NOMO-1 treated with dmso at 0.1 percent for 144 hours (cell line): ENCODE measurements around the gene HERC6.
"Not testable (repeated sequence)": the region's sequence is repeated elsewhere in the genome, so short reads cannot be mapped to it uniquely, and the experiment has no call there.

ENCODE experiments used
- DNase-seq: peaks from one replicate; lab custom pipeline; 2025; ENCODE audit not compliant: unreplicated experiment; lab: John Stamatoyannopoulos, UW

HERC6 gene

DNA sequence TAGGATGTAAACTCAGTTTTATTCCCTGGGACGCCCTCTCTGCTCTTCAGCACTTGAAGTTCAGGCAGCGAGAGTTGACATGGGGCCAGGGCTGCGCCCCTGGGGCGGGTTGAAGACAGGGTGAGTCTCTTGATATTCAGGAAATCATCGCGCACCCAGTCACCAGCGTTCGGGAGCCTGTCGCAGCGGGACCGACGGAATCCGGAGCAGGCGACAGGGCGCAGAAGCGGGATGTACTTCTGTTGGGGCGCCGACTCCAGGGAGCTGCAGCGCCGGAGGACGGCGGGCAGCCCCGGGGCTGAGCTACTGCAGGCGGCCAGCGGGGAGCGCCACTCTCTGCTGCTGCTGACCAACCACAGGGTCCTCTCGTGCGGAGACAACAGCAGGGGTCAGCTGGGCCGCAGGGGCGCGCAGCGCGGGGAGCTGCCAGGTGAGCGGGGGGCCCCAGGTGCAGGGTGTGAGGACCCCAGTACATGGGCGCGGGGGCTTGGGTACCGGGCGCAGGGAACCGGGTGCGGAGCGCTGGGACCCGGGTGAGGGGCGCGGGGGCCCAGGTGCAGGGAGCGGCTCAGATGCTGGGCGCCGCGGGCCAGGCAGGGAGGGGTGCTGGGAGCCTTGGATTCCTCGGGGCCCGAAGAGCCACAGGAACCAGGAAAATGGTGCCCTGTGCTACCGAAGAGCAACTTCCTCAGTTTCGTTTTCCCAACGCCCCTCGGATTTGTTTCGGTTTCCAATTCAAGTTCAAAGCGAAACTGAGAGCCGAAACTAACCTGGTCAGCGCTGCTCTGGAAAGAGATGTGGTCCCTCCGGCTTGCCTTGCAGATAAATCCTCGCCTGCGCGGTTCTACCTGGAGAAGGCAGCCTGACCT lies at the start of gene HERC6:
Gene HERC6 (plus strand): TSS at position 162 of the 869 bp plus-strand sequence. CDS start 70 bp downstream, at position 232.
- peak; percentile 91 for DNase-seq

DNA sequence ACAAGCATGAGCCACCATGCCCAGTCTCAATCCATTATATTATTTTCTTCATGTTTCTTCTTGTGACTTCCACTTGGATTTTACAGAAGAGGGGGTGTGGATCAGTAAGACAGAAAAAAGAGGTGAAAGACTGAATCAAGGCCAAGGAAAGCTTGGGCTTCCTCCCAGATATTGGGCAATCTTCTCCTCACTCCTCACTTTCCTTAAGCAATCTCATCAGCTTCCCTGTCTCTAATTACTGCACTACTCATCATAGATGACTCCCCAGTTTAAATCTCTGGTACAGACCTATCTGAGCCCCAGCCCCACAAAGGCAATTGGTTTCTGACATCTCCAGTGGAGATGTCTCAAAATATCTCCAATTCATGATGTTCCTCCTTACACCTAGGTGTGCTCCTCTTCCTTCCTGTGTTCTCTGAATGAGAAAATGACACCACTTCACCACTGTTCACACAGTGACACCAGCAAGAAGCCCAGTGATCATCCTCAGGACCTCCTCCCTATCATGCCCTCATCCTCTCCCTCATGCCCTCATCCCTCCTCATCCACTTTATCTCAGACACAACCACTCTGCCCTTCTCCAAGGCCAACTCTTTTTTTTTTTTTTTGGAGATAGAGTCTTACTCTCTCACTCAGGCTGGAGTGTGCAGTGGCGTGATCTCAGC lies 44.8 kb upstream of the HERC6 start:
- no peak for DNase-seq

GRCh38 chr4:88335092-88335665 lies 43.5 kb upstream of the HERC6 start:
- no peak for DNase-seq

DNA sequence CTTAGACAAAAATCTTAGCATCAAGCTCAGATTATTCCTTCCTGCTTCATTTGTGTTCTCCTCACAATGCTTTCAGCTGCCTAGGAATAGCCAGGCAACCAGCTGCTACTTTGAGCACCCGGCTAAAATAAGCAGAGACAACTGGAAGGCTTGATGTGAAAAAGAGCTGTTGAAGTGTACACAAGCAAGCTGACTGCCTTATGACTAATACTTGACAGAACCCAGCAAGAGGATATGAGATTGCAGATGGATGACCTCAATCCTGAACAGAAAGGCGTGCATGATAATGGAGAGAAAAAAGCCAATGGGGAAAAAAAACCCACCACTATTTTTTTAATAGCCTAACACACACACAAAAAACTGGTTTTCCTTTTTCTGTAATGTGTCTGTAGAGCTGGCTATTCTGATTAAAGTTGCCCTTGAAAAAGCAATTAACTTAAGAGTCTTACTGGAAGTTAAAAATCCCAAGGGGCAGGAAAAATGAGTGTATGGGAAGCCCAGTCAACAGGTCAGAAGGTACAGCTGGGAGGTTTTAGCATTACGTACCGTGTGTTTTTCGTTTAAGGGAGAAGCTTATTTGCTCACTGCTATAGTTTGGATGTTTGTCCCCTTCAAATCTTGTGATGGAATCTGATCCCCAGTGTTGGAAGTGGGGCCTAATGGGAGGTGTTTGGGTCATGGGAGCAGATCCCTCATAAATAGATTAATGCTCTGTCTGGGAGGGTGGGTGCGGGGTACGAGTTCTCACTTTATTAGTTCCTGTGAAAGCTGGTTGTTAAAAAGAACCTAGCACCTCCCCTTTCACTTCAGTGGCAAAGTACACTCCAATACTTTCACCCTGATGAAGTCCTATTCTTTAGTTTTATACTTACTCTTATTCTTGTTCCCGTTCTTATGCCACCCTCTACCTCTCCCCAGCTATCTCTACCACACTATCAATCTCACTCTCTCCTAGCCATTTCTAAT lies 37.1 kb upstream of the HERC6 start:
- DNase-seq, result no peak

- not testable (repeated sequence) for DNase-seq
Measured at GRCh38 chr4:88346902-88347301, 31.8 kb upstream of the HERC6 start.

DNA sequence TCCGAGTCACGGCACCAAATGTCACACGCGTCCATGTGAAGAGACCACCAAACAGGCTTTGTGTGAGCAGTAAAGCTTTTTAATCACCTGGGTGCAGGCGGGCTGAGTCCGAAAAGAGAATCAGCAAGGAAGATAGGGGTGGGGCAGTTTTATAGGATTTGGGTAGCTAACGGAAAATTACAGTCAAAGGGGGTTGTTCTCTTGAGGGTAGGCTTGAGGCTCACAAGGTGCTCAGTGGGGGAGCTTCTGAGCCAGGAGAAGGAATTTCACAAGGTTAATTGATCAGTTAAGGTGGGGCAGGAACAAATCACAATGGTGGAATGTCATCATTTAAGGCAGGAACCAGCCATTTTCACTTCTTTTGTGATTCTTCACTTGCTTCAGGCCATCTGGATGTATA lies 29.9 kb upstream of the HERC6 start:
- not testable (repeated sequence) for DNase-seq

DNA sequence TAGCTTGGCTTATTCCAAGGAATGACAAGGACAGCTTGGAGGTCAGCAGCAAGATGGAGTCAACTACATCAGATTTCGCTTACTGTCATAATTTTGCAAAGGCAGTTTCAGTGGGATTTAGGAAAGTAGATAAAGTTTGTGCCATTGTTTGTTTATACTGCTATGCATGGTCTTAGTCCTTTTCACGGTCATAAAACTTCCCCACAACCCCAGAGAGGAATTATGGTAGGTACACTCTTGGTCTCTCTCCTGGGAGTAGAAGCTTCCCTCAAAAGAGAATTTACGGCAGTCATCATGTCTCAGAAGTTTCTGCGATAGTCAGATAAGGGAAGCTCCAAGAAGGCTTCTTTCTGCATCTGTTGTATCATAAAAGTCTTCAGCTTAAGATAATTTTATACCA lies 27.9 kb upstream of the HERC6 start:
- no peak for DNase-seq

DNA sequence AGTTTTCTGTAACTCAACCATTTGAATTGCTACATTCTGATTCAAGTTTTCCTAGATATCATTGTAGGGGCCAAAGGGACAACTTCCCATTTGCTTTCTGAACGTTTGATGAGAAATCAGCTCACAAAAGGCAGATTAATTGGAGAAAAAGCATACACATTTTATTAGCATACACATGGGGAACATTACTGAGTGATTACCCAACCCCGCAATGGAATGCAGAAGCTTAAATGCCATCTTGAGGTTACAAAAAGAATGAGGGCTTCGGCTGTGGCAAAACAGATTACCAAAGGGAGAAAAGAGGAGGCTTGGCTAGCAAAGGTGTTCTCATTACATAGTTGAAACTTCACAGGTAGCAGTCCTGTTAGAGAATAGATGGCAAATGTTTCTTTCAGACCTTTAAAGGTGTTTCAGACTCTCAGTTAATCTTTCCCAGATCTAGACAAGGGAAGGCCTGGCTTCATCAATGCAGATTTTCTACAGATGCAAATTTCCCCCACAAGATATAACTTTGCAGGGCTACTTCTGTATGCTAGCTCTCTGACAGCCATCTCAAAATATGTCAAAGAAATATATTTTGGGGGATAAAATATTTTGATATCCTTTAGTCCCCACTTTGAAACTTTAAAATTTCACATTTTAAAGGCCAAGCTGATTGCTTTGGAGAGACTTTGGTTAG lies 26.5 kb upstream of the HERC6 start:
- DNase-seq, result no peak

DNA sequence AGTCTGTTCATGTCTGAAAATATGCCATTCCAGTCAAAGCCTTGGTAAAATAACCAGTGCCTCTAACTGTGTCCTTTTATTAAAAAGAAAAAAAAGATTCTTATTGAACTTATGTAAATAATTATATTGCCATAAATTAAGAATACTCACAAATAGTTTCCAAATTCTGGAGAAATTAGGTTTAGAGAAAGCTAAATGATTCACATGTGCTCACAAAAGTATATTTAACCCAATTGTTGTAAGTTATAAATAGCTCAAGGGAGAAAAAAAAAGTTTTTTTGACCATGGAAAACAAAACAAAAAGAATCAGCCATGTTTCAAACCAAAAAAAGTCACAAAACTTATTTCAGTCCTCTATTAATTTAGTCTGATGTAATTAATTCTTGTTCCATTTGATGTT lies 25.3 kb upstream of the HERC6 start:
- DNase-seq, result no peak

DNA sequence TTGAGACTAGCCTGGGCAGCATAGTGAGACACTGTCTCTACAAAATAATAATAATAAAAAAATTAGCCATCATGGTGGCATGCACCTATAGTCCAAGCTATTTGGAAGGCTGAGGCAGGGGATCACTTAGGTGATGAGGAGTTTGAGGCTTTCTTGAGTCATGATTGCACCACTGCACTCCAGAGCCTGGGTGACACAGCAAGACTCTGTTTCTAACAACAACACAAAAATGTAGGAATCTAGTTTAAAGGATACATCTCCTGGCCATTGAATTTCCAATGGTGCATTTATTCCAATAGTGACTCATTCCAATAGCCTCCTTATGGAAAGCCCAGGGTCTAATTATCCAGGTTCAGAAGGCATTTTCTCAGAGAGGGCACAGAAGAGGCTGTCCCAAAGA lies 21.9 kb upstream of the HERC6 start:
- DNase-seq, result no peak

DNA sequence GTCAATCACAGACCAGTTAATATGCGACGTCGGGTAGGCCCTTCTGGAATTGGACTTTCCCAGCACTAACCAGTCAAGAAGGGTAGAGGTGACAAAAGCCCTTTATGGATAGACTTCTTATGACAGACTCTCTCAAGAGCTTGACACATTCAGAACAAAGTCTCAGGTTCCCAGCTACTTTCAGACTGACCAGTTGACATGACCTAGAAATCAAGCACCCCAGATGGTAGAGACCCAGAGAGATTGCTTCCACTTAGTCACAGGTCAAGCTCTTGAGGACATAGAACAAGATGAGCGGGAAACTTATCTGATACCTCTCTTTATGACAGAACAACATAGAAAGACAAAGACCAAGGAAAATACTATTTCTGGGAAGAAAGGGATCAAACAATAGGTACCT lies 21.4 kb upstream of the HERC6 start:
- no peak for DNase-seq

DNA sequence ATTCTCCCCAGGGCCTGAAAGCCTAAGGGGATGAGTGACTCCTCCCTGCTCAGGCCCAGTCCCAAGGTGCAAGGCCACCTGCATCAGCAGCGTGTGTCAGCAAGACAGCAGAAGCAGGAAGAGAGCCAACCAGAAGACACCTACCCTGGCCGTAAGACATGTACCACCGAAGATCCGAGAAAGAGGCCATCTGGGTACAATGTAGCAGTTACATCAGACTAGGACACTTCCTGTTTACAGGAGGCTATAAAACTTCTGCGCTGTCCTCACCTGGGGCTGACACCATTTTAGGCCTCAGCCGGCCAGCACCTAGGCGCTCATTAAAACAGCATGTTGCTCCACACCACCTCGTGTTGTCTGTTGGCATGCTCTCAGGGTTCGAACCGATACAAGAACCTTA lies 19.1 kb upstream of the HERC6 start:
- no peak for DNase-seq

DNA sequence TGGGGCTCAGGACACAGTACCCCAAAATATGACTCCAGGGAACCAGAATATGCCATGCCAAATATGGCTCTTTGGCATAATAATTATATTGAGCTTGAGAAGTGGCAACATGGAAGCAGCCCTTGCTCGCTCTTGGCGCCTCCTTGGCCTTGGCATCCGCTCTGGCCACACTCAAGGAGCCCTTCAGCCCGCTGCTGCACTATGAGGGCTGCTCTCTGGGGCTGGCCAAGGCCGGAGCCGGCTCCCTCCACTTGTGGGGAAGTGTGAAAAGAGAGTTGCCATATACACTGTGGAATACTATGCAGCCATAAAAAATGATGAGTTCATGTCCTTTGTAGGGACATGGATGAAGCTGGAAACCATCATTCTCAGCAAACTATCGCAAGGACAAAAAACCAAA lies 18.4 kb upstream of the HERC6 start:
- DNase-seq, result no peak

DNA sequence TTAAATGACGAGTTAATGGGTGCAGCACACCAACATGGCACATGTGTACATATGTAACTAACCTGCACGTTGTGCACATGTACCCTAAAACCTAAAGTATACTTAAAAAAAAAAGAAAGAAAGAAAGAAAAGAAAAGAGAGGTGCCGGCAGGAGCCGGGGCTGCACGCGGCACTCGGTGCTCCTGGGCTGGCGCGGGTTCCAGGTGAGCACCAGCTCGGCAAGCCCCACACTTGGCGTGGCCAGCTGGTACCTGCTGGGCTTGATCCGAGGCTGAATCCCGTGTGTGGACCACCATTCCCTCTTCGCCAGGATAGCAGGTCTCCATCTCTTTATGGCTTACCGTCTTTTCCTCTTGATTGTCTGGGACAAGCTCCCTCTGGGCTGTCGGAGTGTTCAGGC lies 17.9 kb upstream of the HERC6 start:
- DNase-seq, result no peak

- not testable (repeated sequence) for DNase-seq
Measured at GRCh38 chr4:88361217-88361773, 17.4 kb upstream of the HERC6 start.

- no peak for DNase-seq
Measured at GRCh38 chr4:88366460-88366859, 12.2 kb upstream of the HERC6 start.

- DNase-seq, result no peak
Measured at GRCh38 chr4:88367826-88368225, 10.8 kb upstream of the HERC6 start.

GRCh38 chr4:88369180-88369812 lies 9.4 kb upstream of the HERC6 start:
- not testable (repeated sequence) for DNase-seq

- DNase-seq, result no peak
Measured at GRCh38 chr4:88381123-88381522, 2.5 kb downstream of the HERC6 start.

DNA sequence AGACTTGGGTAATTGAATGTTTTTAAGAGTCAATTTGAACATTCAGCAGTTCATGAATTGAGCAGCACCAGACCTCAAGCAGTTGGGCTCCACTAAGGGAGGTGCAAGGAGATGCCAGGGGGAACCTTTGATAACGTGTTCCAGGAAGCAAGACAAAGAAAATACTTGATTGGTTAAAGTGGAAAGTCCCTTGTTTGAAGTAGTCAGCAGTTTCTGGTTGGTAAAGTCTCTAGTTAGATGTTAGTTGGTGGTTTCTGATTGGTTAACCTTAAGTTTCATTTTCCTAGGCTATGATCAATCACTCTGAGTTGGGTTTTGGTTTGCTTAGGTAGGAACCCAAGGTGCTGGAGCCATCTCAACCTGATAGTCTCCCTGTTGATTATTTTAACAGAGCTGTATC lies 4.0 kb downstream of the HERC6 start:
- no peak for DNase-seq
